ENCODE results near the gene PPP6R3. TPM values are rescaled to one million over a fixed set of nuclear protein-coding genes. Genes with fewer than 3 reads are reported as not detected.

The PPP6R3 gene
- total and polyA plus RNA-seq, 10 of the 15 experiments (the other 5 are each of a cell fraction or from before 2014, with no cell fraction given), result 12.4 to 123 (median 74.1) TPM

GRCh38 chr11:68653486-68654430 is 193.2 kb downstream of the PPP6R3 start:
- TF ChIP-seq TCF7 (IDR thresholded peaks at IDR 0.05; ENCODE audit: borderline replicate concordance) (no peak), PAX5 (IDR thresholded peaks at IDR 0.05; ENCODE audit: borderline replicate concordance, low read depth, low read length) (no peak), DPF2 (IDR thresholded peaks at IDR 0.05) (no peak), SREBF1 (IDR thresholded peaks at IDR 0.05; ENCODE audit: low read length) (no peak), ZNF207 (IDR thresholded peaks at IDR 0.05; ENCODE audit: borderline replicate concordance) (no peak), LARP7 (IDR thresholded peaks at IDR 0.05) (no peak), CTCF (IDR thresholded peaks at IDR 0.05 in 2 of 3, conservative IDR thresholded peaks at IDR 0.05 in 1 of 3; ENCODE audit: control insufficient read depth in 2 of 3, extremely low read depth in 1 of 3, insufficient read depth in 1 of 3, low read depth in 3 of 3, low read length in 3 of 3) (no peak), SREBF2 (IDR thresholded peaks at IDR 0.05; ENCODE audit: low read length) (no peak), NFIC (IDR thresholded peaks at IDR 0.05; ENCODE audit: low read depth, low read length) (no peak), NR2F1 (conservative IDR thresholded peaks at IDR 0.05) (no peak), GABPA (IDR thresholded peaks at IDR 0.05; ENCODE audit: low read depth) (no peak), EZH2 (IDR thresholded peaks at IDR 0.05; ENCODE audit: borderline replicate concordance, control insufficient read depth, low read depth, low read length) (no peak), POLR2AphosphoS5 (IDR thresholded peaks at IDR 0.05; ENCODE audit: low read length) (no peak), PKNOX1 (IDR thresholded peaks at IDR 0.05) (no peak), KAT2A (conservative IDR thresholded peaks at IDR 0.05; ENCODE audit: control insufficient read depth, low read depth, low read length) (no peak), RUNX3 (IDR thresholded peaks at IDR 0.05; ENCODE audit: low read length) (no peak), RFX5 (IDR thresholded peaks at IDR 0.05; ENCODE audit: low read depth, low read length) (no peak), RAD51 (IDR thresholded peaks at IDR 0.05) (no peak), TARDBP (IDR thresholded peaks at IDR 0.05; ENCODE audit: borderline replicate concordance) (no peak)
- Histone ChIP-seq H3K4me3 (no peak overlapping the region), H4K20me1 (ENCODE audit: control insufficient read depth, insufficient read depth) (no peaks in the 10 kb centered on the region), H3K79me2 (ENCODE audit: control insufficient read depth, insufficient read depth, low read length) (no peaks in the 10 kb centered on the region), H3K9me3 (replicated peaks; ENCODE audit: control insufficient read depth, insufficient read depth, low read length) (no peaks in the 10 kb centered on the region), H3K27ac (ENCODE audit: control insufficient read depth, insufficient read depth) (no peak overlapping the region), H3K36me3 (ENCODE audit: control insufficient read depth in 2 of 2, insufficient read depth in 2 of 2, low read length in 1 of 2) (no peaks in the 10 kb centered on the region), H3K27me3 (replicated peaks in 1 of 2; ENCODE audit: control insufficient read depth in 2 of 2, insufficient read depth in 2 of 2, low read length in 1 of 2) (no peaks in the 10 kb centered on the region; a peak in 1 of 4 replicates), H2AFZ (ENCODE audit: control insufficient read depth, low read depth, low read length) (no peak overlapping the region), H3K9ac (ENCODE audit: control insufficient read depth, insufficient read depth, low read length) (no peak overlapping the region), H3K4me1 (ENCODE audit: control insufficient read depth, insufficient read depth, low read length) (no peaks in the 10 kb centered on the region), H3K4me2 (ENCODE audit: control insufficient read depth, insufficient read depth) (no peak overlapping the region)
- POLR2A ChIA-PET, result no interaction called here
- in situ Hi-C loops (cut with MboI) (no loop called here), intact Hi-C loops (cut with micrococcal nuclease; ENCODE audit: unreplicated experiment) (no loop called here)
- CTCF ChIA-PET, result no interaction called here
- DNase-seq (ENCODE audit: low read depth, low spot score) (no peak), ATAC-seq (no peak), FAIRE-seq (no peak)
- WGBS (ENCODE audit: insufficient coverage, insufficient replicate concordance, low lambda C conversion rate, missing lambda C conversion rate), result 40% methylated on average over 23 of the region's 24 CpGs
- RAD21 ChIA-PET (ENCODE audit: unreplicated experiment), result no interaction called here
- BruUV-seq (replicated peaks), result no TSS peak
- SMC1A ChIA-PET (ENCODE audit: uncharacterized antibody, unreplicated experiment), result no interaction called here
